HG02943 (cell line): ENCODE data around the gene SYNM.
A peak's percentile ranks its signal among the peaks of the same experiment; 100 is the strongest.
"Not testable (repeated sequence)": the region's sequence is repeated elsewhere in the genome, so short reads cannot be mapped to it uniquely, and the experiment has no call there.

Experiments used
- ATAC-seq: cut with Tn5 transposase; IDR thresholded peaks from one replicate; pipeline ENCODE4 v1.9.1; 2021; ENCODE audit warnings: mild to moderate bottlenecking, low read depth, moderate library complexity; ENCODE audit not compliant: unreplicated experiment

Gene SYNM

DNA sequence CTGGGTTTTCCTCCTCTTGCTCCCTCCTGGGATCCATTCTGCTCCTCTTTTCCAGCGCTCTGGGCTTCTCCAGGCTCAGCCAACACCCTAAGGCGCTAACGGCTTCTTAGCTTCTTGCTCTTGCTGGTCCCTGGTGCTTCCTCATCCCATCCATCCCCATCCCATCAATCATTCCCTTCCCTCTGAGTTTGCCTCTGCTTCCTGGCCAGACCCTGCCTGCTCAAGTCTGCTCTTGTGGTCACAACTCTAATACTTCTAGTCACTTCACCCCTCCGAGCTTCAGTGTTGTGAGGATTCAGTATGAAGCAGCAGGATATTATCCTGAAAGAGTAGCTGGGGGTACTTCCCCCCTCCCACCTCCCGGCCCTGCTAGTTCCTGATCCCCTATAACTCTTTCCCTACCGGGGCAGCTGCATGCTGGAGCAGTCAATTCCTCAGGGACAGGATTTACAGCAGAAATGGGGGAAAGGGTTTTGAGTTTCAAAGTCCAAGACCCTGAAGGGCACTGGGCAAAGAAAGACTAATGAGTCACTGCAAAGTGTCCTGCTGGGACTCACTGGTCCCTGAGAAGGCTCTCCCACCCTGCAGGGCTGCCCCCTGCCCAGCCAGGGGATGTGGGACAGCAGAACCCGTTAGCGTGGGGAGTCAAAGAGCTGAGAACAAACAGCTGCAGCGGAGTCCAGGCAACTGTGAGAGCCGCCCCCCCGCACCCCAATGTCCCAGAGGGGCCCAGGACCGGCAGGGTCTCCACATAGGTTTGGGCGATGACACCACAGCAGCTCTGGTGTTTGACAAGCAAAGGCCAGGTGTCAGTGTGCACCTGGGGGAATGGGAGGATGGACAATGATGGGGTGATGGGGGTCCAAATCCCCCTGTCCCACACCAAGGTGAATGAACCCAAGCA is 2.3 kb upstream of the SYNM start:
- no peak for ATAC-seq

DNA sequence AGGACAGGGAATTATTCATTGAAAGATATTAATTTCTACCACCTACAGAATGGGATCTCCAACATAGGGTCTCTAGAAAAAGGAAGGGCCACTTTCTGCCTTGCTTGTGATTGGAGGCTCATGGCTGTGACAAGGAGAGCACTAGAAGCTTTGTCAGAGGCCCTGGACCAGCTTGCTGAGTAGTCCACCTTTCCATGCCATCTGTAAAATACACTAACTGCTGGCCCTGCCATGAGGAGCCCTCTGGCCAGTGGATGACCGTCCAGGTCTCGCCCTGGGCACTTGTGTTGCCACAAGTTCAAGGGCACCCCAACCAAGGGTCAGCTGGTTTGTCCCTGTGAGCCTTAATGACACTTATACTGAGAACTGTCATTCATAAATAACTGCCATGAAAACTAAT is 1.6 kb upstream of the SYNM start:
- ATAC-seq, result no peak

DNA sequence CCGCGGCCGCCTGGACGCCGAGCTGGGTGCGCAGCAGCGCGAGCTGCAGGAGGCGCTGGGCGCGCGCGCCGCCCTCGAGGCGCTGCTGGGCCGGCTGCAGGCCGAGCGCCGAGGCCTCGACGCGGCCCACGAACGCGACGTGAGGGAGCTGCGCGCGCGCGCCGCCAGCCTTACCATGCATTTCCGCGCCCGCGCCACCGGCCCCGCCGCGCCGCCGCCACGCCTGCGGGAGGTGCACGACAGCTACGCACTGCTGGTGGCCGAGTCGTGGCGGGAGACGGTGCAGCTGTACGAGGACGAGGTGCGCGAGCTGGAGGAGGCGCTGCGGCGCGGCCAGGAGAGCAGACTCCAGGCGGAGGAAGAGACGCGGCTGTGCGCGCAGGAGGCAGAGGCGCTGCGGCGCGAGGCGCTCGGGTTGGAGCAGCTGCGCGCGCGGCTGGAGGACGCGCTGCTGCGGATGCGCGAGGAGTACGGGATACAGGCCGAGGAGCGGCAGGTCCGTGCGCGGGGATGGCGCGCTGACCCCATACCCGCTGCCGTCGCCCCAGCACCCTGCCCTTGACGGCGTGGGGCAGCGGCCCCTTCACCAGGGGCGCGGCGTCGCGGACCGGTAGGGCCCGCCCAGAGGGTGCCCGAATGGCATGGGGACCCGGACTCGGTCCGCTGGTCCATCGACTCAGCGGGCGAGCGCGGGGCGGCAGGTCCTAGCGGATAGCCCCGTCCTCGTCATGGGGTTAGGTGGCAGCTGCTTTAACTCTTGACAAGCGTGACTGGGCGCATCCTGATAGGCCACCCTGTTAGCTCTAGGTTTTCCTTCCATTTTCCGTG is 848 bp downstream of the SYNM start:
- peak; percentile 49 for ATAC-seq

DNA sequence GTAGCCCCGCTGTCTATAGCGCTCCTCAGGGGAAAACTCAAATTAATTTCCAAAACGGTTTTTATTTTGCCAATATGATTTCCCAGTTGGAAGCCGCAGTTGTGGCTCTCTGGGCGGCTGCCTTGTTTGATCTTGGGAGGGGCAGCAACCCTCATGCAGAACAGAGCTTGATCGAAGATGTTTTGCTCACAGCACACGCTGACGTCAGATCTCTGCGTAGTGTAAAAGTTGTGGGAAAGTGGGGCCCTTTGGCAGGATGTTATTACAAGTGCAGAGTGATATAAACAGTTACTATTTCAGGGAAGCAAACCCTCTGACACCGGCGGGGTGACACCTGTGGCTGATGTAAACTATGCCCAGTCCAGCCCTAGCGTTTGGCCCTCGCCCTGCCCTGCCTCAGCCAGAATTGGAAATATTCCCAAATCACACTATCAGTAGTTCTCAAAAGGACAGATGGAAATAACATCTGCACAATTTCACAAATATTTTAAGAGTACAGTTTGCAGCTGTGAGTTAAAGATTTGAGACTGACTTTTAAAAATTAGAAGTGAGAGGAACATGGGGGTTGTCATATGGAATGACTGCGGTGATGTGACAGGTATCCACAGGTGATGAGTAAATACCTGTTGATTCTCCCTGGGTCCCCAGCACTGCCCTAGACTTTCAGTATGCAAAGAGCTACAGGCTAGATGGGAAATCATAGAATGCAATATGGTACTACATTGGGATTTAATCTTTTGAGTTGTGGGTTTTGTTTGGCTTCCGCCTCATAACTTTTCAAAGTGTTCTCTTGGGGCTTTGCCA is 1.7 kb downstream of the SYNM start:
- no peak for ATAC-seq

DNA sequence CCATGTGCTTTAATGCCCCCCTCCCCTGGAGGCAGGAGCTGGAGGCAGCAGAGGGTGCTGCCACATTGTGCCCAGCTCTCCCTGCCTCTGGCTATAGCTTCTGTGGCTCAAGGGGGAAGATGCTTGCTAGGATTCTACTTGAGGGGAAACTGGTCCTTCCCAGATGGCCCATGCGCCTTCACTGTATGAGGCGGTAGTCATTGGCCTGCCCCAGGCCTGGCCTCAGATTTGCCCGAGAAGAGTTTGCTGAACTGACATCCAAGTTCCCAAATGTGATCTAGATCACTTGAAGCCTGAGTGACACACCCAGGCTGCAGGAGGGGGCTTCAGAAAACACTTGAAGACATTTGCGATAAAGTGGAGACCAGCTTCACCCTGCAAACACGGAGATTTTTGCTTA is 4.1 kb downstream of the SYNM start:
- no peak for ATAC-seq

DNA sequence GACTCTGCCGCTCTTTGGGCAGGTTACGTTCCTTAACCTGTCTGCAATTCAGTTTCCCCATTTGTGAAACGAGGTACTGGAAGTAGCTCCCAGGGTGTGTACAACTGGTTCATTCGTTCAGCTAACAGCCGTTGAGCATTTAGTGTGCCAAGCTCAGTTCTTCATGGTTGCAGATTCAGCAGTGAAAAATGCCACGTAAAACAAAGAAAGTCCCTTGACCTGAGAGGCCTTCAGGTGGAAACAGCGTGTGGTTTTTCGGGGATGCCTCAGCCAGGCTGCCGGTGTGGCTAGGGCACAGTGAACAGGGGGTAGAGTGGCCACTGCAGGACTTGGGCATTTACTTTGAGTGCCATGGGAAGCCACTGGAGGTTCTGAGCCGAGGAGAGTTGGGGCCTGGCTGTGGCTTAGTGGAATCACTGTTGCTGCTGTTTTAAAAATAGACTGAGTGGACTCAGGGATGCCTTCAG is 4.7 kb downstream of the SYNM start:
- ATAC-seq, result no peak

DNA sequence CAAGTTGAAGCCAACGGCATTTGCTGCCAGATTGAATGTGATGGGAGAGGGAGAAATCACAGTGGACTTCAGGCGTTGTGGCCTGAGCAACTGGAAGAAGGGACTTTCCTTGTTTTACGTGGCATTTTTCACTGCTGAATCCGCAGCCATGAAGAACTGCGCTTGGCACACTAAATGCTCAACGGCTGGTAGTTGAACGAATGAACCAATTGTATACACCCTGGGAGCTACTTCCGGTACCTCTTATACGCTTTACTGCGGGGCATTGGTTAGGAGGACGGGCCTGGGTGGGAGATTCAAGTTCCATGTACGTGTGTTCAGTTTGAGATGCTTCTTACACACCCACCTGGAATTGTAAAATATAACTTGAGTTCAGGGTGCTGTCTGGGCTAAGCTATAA is 5.2 kb downstream of the SYNM start:
- no peak for ATAC-seq

DNA sequence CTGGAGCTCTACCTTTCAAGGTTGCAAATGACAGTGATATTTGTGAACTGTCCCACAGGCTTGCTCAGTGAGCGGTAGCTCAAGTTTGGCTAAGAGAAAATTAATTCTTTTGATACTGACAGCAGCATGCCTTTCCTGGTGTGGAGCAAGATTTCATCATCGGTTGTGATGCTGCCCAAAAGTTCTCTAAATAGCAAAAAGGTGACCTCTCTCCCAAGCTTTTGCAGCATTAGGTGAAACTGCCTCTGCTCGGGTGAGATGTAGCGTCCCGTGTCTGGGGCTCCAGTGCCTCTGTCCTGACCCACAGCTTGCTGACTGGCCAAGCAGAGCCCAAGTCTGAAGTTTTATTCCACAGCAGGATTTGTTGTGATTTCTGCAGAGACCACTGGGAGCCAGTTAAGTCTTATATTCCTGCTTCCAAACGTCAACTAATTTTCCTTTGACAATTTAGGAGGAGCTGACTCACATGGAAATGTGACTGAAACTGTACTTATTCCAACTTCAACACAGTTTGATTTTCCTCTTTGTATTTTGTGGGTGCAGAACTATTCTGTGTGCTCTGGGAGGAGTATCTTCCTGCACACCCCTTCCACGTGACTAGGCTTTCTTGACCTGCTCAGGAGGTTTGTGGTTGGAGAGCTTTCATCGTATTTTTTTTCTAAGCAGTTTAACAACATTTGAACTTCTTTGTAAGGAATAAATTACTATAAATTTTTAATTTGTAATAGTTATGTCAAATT is 5.9 kb downstream of the SYNM start:
- no peak for ATAC-seq

DNA sequence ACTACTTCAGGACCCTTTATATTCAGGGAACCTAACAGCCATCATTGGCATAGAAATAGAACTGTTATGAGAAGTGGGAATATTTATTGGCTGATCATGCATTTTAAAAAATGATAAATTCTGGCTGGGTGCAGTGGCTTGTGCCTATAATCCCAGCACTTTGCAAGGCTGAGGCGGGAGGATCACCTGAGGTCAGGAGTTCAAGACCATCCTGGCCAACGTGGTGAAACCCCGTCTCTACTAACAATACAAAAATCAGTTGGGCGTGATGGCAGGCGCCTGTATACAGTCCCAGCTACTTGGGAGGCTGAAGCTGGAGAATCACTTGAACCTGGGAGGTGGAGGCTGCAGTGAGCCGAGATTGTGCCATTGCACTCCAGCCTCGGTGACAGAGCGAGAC is 6.8 kb downstream of the SYNM start:
- not testable (repeated sequence) for ATAC-seq

DNA sequence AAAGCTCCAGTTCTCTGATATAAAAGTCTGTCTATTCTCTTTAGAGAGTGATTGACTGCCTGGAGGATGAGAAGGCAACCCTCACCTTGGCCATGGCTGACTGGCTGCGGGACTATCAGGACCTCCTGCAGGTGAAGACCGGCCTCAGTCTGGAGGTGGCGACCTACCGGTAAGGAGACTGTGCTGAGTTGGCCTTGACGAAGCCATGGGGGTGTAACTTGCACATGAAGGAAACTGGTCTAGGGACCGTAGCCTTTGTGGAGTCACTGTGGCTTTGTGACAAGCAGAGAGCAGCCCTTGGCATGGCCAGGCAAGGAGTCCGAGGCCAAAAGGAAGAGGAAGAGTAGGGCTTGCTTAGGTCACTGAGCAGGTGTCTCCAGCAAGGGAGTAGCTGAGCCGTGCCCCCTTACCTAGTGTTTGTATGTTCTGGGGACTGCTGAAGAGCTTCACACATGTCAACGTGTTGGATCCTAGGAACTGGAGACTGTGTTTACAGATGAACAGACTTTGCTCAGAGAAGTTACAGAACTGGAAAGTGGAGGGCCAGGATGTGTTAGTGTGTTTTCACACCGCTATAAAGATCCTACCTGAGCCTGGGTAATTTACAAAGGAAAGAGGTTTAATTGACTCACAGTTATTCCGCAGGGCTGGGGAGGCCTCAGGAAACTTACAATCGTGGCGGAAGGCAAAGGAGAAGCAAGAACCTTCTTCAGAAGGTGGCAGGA is 8.8 kb downstream of the SYNM start:
- no peak for ATAC-seq

DNA sequence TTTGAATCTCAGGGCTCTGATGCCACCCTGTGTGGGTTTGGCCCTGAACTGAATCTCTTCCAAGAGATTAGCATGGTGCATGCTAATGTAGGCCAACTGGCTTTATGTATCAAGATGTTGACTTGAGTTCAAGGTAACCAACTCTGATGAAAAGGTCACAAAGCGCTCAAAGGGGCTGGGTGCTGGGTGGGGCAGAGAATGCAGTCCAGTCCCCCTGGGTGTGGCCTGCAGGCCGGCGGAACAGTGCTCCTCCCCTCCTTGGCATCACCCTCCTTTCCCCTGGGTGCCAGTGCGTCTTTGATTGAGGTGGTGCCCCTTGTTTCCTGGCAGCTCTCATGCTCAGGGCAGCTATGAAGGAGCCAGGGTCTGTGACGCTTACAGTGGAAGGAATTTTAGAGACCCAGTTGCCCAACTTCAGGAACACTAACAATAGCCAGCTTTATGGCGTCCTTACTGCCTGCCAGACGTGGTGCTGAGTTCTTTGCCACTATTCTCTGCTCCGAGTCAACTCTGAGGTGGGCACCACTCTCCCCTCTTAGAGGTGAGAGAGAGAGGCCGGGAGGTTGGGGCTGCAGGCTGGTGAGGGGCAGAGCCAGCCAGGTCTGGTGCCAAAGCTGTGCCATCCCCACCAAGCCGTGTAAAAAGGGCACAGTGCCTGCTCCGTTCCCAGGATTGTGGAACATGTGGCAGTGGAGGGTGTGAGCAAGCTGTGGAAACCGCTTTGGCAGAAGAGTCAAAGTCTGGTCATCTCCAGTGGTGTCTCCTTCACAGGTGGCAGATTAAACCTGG is 9.8 kb downstream of the SYNM start:
- no peak for ATAC-seq

DNA sequence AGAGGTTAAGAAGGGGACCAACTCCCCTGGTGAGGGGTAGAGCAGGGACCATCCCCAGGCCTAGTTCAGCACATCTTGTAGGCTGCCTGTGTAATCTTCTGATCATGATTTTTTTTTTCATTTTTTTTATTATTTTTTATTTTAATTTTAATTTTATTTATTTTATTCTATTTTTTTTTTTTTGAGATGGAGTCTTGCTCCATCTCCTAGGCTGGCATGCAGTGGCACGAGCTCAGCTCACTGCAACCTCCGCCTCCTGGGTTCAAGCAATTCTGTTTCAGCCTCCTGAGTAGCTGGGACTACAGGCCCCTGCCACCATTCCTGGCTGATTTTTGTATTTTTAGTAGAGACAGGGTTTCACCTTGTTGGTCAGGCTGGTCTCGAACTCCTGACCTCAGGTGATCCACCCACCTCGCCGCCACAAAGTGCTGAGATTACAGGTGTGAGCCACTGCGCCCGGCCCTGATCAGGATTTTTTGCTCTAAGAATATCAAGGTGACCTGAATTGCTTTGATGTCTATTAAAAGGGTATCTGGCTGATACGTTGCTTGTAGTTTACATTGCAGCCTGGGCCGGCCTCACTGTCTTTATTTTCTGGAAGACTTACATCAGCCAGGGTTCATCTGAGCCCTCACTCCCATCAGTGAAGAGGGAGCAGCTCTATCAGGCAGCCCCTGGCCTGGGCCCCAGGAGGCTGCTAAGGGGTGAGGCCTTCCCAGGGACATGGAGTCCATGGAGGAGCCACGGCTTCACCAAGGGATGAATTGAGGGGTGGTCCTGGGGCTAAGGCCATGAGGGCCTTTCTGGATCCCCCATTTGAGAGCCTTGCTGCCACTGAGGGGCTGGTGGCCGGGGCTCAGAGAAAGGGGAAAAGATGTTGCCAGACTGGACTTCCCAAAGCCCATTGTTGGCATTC is 10.7 kb downstream of the SYNM start:
- no peak for ATAC-seq

DNA sequence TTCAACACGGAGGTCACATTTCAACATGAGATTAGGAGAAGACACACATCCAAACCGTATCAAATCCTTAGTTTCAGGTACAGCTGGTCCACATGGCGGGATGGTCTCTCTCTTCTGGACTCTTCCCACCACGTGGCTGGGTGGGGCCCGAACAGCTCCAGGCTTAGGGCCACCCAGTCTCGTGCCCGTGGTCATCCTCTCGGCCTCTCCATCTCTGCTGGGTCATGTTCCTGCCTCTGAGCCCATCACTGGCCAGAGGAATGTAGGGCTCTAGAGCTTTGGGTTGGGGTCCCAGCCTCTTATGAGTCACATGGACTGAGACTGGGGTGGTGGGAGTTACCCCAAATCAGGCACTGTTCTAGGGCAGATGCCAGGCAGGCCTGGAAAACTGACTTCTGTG is 12.2 kb downstream of the SYNM start:
- no peak for ATAC-seq

DNA sequence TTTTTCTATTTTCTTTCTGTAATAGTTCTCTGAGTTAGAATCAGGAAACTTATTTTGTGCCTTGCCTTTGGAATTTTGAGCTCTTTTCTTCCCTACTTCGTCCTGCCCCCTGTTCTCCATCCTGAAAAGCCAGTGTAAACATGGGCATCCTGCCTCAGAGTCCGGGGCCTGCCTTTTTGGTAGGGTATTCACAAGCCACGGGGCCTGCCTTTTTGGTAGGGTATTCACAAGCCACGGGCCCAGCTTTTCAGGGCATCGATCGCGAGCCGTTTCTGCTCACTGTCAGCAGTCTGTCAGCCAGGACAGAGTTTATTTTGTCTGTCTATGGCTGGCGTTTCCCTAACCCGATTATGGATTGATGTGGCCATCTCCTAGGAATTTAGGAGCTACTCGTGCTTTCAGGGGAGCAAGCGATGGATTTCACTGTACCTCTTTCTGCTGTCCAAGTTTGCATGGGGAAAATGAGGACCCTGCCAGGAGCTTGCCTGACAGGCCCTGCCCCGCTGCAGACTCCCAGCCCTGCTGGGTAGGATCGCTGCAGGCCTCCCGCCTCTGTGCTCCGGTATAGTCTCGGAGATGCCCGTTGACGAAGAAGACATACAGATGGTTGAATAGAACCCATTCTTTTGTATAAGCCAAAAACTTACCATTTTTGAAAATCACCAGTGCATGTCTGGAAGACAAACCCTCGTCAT is 12.8 kb downstream of the SYNM start:
- ATAC-seq, result no peak

DNA sequence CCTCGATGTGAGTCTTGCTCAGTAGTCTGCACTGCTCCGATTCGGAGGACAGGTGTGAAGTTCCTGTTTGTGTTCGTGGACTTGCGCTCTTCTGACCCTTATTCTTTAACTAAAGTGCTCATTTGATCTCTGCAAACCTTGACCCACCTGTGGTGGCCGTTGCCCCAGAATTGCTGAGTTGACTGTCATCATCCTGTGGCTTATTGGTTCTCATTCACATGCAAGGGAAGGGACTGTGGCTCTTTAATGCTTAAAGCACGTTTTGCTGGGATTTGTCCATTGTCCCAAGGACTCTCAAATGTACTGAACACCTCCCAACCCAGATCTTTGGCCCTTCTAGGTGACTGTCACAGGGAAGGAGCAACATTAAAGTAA is 13.4 kb downstream of the SYNM start:
- no peak for ATAC-seq

DNA sequence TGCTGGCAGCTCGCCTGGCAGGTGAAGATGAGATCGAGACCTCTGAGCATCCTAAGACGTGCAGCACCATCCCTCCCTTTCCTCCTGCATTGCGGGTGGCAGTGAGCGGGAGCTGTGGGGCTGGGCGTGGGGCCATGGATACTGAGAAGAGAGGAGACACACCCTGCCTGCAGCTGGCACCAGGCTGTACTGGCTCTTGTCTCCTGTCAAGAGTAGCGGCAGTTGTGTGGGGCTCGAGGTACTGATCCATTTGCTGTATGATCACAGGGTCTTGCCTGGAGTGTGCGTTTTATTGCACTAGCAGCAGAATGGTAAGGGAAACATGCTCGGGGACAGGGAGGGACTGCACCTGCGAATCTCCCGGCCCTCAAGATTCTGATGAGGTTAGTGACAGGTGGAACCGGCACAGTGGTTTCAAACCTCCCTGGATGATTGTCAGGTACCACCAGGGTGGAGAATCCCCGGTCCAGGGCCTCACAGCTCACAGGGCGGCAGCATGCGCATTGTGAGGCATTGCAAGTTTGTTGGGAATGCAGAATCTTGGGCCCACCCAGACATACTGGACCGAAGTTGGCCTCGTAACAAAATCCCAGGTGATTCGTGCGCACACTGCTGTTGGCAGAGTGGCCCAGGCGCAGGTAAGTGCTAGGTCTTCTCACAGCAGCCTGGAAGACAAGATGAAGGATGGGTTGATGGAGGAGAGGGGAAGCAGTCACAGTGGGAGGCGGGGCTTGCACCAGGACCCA is 14.1 kb downstream of the SYNM start:
- no peak for ATAC-seq
